Endothelial cell of hepatic sinusoid (primary cell): Measurements from ENCODE around the gene GNG3.
"Not testable (repeated sequence)": the region's sequence is repeated elsewhere in the genome, so short reads cannot be mapped to it uniquely, and the experiment has no call there.

Source experiments
- in situ Hi-C: cut with HindIII; loops from 2 replicates; pipeline ENCODE4 v1.10.0; 2017; ENCODE audit warnings: low sequenced_read_pairs

The GNG3 gene

DNA sequence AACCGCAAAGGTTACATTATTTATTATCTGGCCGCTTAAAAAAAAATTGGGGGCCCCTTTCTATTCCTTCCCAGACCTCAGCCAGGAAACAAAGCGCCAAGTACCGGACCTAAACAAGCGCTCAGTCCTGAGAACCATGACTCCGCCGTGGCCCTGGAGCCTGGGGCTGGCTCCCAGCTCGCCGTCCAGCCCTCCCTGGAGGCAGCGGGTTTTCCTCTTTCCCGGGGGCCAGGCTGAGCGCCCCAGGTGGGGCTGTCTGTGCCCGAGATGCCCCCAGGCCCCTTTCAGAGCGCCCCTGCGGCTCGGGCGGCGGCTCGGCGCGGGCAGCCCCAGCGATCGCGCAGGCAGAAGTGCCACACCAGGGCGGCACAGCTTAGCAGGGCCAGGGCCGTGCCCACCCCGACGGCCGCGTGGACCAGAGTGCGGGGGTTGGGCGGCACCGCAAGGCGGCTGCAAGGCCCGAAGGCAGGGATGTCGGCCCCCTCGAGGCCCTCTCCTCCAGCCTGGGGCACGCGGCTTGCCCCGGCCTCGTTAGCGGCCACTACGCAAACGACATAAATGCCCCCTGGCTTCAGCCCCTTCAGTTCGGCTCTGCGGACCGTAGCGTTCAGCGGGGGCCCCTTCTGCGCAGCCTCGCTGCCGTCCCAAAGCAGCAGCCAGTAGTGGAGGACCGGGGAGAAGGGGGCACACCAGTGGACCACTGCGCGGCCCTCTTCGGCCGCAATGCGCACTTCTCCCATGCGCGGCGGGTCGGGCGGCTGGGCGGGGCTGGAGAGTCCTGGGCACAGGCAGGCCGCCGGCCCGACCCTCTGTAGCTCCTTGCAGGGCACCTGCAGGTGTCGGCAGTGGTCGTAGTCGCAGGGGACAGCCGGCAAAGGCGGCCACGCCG is 19.7 kb upstream of the GNG3 start:
- in situ Hi-C loops, result no loop called here

DNA sequence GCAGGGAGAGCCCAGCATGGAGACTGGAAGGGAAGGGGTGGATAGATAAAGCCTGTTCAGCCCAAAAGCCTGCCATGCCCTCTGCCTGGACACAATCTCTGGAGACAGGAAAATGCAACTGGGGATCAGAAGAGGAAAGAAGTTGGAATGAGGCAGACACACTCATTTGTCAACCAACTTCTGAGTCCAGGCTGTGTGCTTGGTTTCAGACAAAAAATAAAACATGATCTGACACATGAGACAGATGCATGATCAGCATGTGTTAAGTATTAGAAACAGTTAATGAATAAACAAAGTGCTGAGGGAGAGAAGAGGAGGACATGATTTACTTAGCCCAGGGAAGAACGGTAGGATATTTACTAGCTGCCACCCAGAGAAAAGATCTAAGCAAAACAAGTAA is 19.0 kb upstream of the GNG3 start:
- in situ Hi-C loops, result no loop called here

DNA sequence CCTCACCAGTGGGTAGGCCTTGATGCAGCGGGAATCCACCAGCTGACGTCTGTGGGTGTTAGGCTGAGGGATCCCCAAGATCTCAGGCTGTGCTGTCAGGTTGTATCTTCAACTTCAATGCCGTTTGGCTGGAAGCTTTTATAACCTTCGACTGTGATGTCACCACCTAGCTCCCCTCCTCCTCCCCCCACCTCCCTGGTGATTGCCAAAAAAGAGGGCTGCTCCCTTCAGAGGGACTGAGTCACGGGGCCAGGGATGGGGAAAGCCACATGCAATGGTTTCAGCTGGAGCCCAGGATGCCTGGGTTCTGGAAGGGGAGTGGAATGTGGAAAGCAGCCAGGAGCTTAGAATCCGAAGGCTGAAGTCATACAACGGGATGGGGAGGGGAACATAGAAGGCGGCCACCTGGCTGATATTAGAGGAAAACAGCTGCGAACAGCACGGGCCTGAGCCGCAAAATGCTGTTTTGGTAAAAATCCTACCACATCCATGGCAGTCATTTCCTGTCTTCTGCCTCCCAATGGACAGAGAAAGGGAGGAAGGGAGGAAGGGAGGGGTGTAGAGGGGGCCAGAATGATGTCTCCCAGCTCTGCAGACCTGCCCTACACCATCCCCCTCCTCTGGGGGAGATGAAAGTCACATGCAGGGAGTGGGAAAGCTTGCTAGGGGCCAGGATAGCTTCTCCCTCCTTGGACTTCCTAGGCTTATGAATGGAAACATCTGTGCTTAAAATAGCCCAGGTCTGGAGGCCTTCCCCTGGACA is 17.9 kb upstream of the GNG3 start, which contains the start of gene LRRN4CL:
TSS of gene LRRN4CL (minus strand) at position 110 of the 763 bp plus-strand sequence. CDS start 1,022 bp downstream, outside the sequence.
- in situ Hi-C loops, result loop anchor here (10.0 kb wide), 1 partner anchor 125 kb away; no protein-coding TSS in a partner anchor

DNA sequence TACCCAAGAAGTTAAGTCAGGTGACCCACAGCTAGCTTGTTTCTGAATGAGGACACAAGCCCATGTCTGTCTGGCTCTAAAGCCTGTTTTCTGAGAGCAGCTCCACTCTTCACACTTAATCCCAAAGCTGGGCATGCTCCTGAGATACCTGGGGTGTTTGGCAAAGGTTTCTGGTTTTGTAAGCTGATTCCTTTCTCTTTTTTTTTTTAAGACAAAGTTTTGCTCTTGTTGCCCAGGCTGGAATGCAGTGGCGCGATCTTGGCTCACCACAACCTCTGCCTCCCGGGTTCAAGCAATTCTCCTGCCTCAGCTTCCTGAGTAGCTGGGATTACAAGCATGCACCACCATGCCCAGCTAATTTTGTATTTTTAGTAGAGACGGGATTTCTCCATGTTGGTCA is 13.9 kb upstream of the GNG3 start:
- in situ Hi-C loops, result loop anchor here (10.0 kb wide), 1 partner anchor 129 kb away; no protein-coding TSS in a partner anchor

DNA sequence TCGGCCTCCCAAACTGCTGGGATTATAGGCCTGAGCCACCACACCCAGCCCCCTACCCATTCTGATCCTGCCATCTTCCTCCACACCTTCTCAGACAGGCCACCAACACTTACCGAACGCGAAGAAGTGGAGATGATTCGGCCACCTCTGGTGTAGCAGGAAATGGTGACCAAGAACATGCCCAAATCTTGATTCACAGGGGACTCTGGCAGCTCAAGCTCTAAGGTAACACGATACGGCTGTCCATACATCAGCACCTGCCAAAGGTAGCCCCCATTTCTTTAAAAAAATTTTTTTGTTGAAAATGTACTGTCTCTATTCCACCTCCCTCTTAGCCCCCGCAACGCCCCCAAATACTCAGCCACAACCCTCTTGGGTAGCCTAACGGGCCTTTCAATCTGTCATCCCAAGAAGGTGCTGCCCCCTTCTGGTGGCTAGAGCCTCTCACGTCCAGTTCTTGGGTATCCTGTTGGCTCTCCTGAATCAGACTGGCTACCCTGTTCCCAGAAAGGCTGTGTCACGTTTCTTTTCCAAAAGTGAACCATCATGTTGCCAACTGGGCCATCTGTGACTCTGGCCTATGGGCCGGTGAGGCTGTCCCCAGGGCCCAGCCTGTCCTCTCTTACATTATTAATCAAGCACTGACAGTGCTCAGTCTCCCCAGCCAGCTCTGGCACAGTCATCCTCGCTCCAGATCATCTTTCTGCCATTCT is 12.9 kb upstream of the GNG3 start:
- in situ Hi-C loops, result loop anchor here (10.0 kb wide), 1 partner anchor 130 kb away; no protein-coding TSS in a partner anchor

DNA sequence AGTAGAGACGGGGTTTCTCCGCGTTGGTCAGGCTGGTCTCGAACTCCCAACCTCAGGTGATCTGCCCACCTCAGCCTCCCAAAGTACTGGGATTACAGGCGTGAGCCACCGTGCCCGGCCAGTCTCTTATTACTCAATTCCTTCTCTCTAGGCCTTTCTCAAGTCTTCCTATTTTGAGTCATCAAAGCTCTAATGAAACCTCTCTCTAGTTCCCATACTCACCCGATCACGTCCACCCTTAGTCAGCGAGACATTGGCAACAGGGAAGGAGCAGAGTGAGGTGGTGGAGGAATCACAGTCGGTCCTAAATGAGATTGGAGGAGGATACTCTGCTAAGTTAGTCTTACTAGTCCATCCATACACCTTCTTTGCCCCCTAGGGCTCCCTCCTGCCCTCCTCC is 5.2 kb upstream of the GNG3 start:
- in situ Hi-C loops, result no loop called here

DNA sequence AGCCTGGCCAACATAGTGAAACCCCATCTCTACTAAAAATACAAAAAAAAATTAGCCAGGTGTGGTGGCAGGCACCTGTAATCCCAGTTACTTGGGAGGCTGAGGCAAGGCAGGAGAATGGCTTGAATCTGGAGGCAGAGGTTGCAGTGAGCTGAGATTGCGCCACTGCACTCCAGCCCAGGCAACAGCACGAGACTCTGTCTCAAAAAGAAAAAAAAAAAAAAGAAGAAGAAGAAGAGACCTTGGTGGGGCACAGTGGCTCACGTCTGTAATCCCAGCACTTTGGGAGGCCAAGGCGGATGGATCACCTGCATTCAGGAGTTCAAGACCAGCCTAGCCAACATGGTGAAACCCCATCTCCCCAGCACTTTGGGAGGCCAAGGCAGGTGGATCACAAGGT is 3.6 kb upstream of the GNG3 start:
- in situ Hi-C loops, result not testable (repeated sequence)

DNA sequence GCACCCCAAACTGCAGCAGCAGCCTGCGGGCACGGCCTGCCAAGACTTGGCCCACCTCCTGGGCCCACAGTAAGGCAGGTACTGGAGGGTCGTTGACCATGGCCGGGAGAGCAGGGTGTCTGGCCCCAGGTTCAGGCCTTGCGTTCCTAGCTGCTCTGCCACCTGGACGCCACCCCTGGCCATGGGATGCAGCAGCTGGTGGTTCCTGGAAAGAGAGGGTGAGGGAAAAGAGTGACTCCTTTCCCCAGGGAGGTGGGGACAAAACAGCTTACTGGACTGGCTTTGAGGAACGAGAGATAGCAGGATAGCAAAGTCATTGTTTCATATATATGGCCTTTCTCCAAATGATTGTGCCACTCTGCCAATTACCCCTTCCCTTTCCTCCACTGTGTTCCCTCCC is 2.1 kb upstream of the GNG3 start:
- in situ Hi-C loops, result no loop called here

DNA sequence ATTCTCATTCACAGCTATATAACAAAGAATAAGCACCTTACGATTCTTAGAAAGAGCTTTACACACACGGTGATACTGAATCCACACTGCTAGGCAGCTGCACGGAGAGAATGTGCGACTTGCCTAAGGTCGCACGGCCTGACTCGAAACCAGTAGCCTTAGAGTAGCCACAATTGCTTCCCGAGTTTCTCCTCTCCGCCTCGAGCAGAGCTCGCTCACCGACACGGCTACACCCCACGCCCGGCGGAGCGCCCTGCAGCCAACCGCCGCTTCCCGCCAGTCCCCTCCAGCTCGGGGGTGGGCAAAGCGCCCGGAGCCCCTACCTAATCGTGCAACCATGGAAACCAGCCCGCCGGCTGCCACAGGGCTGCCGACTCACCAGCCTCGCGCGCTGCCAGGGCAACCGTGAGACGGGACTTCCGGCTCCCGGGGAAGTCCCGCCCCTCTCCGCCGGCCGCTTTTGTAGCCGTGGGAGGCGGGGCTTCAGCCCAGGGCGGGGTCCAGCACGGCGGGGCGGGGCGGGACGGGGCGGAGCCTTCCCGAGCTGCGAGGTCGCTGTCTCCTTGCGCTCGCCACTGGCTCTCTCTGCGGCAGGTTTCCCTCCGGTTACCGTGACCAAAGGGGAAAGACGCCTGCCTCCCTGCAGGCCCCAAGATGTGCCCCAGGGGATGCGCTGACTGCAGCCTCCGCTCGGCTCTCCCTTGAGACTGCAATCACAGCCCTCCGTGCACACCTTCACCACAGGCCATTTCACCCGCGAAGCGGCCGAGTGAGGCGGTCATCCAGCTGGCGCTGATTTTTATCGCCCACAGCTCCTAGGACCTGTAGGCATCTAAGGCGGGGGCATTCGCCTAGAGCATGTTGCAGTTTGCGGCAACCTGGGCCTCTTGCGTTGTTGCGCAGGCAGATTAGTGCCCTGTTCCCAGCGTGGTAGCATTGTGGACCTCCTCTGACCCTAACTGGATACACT is 1.3 kb upstream of the GNG3 start:
- in situ Hi-C loops, result no loop called here

DNA sequence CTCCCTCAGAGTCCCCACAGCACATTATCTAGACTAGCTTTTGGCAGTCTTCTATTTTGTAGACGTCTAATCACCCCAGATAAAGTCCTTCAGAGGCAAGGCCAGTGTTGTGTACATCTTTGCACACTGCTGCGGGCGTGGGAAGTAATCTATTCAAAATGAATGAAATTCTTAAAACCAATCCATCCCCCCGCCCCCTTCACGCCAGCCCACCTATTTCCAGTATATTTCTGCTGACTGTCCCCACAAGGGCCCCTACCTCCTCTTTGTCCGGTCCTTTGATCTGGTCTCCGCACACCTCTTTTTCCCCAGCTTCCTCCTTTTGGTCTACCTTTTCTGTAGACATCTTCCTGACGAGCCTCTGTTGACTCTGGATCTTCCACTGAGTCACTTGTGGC is 627 bp upstream of the GNG3 start:
- in situ Hi-C loops, result no loop called here

DNA sequence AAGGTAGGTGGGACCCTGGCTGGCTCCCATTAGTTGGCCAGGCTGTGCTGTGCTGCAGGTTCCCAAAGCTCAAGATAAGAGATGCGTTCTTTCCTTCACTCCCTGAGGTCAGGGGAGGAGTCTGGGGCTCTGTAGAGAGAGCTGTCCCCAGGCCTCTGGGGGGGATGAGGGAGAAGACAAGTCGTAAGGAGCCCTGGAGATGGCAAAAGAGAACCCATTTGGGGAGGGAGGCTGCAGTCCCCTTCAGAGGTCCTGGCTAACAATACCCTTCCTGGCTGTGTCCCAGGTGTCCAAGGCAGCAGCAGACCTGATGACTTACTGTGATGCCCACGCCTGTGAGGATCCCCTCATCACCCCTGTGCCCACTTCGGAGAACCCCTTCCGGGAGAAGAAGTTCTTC is 916 bp downstream of the GNG3 start:
- in situ Hi-C loops, result no loop called here

DNA sequence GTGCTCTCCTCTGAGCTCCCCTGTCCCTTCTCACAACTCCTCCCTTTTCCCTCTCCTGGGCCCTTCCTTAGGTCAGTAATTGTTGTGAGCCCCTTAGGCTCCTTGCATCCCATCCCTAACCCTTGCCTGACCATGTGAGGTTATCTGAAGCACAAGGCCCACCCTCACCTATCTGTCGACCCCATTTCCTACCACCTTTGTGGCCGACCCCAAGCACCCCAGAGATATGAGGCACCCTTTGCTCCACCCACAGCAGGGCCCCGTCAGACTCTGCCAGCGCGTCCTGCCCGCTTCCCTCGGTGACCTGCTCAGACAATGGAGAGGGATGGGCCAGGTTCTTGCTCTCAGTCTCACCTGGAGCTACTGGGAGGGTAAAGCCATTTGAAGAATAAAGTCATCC is 1.3 kb downstream of the GNG3 start:
- in situ Hi-C loops, result no loop called here

DNA sequence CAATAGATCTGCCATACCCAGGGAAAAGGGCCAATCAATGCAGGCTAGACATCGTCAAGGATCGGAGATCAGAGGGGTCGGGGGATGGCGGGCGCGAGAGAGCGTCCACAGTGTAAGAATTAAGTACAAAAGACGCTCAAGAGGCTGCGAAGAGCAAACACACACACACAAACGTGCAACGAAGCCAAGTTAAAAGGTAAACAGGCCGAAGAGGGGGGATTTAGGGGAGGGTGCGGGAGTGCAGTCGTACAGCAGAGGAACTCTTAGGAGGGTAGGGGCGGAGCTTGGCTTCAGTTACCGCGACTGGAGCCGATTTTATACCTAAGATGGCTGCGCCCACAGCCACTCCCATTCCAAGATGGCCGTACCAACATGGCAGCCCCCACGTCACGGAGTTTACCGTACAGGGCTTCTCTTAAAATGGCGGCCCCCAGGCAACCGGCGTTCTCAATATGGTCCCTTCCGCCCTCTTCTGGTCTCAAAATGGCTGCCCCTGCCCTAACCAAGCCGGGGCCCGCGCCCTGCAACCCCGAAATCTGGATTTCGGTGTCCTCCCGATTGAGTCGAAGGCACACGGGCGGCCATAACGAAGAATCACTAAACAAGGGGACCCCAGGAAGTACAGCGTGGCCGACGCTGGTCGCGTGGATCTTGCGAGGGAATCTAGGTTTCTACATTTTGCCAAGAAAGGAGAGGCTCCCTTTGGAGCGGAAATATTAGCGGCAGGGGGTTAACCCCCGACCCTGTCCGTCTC is 1.9 kb downstream of the GNG3 start:
- in situ Hi-C loops, result no loop called here

DNA sequence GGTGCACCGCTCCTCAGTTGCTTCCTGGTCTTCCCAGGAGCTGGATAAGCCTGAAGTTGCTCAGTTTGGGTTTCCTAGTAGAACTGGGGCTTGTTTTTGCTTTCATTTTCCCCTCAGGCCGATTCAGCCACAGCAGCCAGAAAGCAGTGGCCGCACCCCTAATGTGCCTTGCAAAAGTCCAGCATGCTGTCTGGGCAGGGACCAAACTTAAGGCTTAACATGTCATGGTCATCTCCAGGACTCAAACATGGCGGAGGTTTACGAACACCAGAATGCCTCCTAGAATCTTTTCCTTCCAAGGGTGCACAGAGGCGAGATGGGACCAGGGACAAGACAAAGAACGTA is 2.5 kb downstream of the GNG3 start:
- in situ Hi-C loops, result loop anchor here (10.0 kb wide), 2 partner anchors 65 to 75 kb away; partner anchors contain the start of gene TAF6L

DNA sequence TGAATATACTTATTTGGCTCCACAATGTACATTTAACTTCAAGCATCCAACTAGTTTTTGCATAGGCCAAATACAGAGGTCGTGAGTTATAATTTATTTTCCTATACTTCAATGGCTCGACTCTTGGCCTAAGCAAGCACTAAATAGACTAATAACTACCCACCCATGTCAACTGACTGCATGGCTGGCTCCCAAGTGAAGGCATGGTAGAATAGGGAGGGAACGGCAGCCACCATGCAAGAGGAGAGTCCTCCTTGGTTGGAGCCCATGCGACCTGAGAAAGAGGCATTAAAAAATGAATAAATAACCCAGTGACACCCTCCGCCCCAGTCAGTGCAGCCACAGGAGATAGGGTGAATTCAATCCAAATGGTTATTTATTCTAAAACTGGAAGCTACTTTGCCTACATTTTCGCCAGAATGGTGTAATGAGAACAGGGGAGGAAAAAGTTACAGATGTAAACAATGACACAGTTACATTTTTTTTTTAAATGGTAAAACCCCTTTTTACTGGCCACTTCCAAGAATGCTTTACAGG is 4.9 kb downstream of the GNG3 start:
- in situ Hi-C loops, result loop anchor here (10.0 kb wide), 2 partner anchors 62 to 78 kb away; partner anchors contain the start of gene TAF6L

DNA sequence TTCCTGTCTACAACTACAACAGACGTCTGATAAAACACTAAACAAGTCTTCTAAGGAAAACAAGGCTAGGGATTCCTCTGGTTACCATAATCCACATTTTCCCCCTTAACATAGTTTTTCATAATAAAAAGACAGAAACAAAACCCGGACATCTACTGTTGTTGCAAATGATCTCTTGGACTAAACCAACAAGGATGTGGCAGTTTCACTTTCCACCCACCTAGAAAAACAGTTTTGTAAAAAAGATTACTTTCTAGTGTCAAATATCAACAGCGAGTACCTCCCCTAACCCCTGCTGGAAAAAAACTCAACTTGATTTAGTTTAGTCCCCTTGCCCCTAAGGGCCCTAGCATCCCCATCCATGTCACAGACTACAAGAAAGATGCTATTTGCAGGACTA is 5.4 kb downstream of the GNG3 start:
- in situ Hi-C loops, result loop anchor here (10.0 kb wide), 2 partner anchors 62 to 78 kb away; partner anchors contain the start of gene TAF6L

DNA sequence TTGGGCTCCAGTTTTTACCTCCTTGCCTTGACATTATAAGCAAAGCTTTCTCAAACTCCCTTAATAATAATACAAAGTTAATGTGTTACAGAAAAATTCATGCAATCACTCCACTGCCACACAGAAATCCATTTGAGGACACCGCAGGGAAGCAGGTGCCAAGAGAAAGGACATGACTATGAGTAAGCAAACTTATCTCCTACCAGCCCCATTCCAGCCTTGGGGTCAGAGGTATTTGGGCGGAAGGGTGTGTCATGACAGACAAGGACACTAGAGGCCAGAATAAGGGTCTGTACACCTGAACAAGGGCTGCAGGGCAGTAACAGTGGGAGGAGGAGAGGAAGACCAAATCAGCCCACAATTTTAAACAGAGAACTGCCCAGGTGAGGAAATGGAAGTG is 5.9 kb downstream of the GNG3 start:
- in situ Hi-C loops, result loop anchor here (10.0 kb wide), 2 partner anchors 61 to 79 kb away; partner anchors contain the start of gene TAF6L
